Right lung (tissue), 5 donors: Measurements from ENCODE around the gene SP100. TPM values are rescaled to one million over a fixed set of nuclear protein-coding genes. Genes with fewer than 3 reads are reported as not detected.

Experiments used
- DNase-seq, 2 donors: peaks; one replicate each; pipeline ENCODE4 v3.0.0-alpha.2; 2013
- polyA plus RNA-seq, 5 donors: library from polyadenylated mRNA; unstranded; fragments of 120-200 nt; gene quantifications; one replicate each; pipeline versions ENCODE4 v1.2.1 to v1.2.3, GENCODE V29; 2013; ENCODE audit warnings: inconsistent platforms in 1 of 5, low replicate concordance in 1 of 5; ENCODE audit not compliant: insufficient read length in 5 of 5, insufficient read depth in 1 of 5

The SP100 gene
- polyA plus RNA-seq, 5 donors = 44.0 to 75.2 (median 68.4) TPM

DNA sequence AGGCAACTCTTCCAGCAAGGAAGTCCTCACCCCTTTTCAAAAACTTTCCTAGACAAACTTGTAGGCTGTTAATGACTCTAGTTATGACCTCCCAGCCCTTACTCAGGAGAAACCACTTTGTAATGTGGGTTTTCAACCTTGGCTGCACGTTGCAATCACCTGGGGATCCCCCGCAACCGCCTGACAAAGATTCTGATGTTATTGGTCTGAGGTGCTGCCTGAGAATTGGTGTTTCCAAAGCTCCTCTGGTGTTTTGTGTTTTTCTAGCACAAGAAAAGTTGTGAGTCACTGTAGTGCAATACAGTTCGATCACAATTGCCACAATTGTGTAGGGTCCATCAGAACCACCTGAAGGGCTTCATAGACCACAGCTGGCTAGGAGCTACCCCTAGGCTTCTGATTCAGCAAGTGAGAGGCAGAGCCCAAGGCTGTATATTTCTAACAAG is 121.6 kb downstream of the SP100 start:
- no peak for DNase-seq

GRCh38 chr2:230540332-230540731 is 124.3 kb downstream of the SP100 start:
- DNase-seq = no peak

DNA sequence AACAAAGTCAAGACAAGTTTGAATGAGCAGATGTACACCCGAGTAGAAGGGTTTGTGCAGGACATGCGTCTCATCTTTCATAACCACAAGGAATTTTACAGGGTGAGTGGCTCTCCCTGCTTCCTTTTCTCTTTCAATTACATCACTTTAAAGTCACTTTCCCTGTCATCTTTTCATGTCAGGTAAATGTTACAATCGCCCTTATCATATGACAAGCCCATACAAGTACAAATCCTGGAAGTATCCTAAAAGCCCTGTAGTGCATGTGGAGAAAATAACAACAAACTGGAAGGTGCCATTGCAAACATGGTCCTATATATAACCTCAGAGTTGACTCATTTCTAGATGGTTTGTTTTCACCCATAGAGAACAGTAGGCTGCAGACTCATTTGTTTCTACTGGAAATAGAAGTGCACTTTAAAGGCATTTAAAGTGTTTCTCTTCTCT is 126.0 kb downstream of the SP100 start:
- no peak for DNase-seq

DNA sequence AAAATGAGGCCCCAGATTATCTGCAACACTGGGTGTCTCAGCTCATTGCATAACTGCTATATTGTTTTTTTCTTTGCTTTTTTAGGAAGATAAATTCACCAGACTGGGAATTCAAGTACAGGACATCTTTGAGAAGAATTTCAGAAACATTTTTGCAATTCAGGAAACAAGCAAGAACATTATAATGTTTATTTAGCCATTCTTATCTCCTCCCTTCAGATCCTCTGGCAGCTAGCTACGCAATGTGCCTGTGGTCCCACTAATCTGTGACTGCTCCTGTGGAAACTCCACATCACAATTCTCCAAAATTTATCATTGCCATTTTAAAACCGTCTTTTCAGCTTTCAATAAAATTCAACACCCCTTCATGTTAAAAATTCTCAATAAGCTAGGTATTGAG is 126.8 kb downstream of the SP100 start:
- DNase-seq = no peak

- no peak for DNase-seq
Observed at GRCh38 chr2:230552181-230552580, 136.2 kb downstream of the SP100 start.

GRCh38 chr2:230557065-230557464 is 141.1 kb downstream of the SP100 start:
- DNase-seq = no peak

DNA sequence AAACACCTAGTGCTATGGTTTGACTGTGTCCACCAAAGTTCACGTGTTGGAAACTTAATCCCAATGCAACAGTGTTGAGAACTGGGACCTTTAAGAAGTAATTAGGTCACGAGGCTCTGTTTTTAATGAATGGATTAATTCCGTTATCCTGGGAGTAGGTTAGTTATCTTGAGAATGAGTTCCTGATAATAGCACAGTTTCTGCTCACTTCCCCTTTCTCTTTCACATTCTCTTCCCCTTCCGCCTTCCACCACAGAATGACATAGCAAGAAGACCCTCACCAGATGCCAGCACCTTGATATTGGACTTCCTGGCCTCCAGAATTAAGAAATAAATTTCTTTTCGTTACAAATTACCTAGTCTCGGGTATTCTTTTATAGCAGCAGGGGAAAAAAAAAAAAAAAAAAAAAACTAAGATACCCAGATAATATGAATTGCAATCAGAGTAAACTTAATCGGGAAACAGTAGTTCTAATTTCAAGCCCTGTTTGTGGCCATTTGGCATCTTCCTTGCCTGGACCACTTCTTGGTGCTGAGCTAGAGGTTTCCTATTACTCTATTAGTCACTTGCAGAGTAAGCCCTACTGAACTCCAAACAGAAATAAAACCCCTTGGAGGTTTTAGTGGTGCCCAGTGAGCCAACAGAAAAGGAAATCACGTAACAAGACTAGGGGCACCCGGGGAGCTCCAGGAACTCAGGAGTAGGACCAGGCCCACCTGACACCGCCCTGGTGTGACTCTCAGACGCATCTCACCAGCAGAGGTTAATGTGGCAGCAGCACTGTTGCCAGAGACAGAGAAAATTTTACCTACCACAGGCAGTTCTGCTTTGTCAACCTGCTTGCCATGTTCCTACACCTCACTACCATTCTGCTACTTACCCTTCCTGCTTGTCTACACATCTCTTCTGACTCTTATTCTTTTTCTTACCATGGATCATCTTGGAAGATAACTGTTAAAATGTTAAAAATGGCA is 149.1 kb downstream of the SP100 start:
- DNase-seq = no peak

GRCh38 chr2:230569298-230569697 is 153.3 kb downstream of the SP100 start:
- no peak for DNase-seq

DNA sequence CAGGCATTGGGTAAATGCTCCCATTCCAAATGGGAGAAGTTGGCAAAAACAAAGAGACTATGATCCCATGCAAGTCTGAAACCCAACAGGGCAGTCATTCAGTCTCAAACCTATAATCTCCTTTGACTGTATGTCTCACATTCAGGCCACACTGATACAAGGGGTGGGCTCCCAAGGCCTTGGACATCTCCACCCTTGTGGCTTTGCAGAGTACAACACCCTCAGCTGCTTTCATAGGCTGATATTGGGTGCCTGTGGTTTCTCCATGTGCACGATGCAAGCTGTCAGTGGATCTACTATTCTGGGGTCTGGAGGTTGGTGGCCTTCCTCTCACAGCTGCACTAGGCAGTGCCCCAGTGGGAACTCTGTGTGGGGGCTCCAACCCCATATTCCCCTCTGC is 155.0 kb downstream of the SP100 start:
- DNase-seq = no peak

DNA sequence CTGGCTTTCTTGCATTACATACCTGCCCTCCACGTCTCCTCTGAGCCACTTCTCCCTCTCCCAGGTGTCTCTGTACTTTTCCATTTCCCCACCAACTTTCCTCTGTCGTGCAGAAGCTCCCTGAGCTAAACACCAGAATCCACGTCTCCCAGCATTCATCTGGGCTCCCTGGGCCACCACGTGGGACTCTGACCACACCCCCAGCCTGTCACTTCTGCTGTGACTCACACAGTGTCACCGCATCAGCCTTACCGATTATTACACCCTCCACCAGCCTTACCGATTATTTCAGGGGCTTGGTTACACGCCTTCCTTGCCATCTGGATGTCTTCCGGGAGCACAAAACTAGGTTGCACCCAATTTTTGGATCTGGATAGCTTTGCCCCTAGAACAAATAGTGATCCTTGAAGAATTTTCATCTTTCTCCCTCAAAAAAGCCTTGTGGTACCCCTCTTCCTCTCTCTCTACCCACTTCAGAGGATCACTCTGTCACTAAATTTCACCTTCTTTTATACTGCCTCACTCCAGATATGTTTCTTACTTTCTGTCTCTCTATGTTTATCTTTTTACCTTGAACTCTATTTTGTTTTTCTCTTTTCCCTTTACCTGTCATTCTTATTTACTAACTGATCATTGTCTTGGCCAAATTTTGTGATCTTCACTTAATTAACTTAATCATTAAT is 159.8 kb downstream of the SP100 start:
- DNase-seq = no peak

- no peak for DNase-seq
Observed at GRCh38 chr2:230577114-230577513, 161.1 kb downstream of the SP100 start.

DNA sequence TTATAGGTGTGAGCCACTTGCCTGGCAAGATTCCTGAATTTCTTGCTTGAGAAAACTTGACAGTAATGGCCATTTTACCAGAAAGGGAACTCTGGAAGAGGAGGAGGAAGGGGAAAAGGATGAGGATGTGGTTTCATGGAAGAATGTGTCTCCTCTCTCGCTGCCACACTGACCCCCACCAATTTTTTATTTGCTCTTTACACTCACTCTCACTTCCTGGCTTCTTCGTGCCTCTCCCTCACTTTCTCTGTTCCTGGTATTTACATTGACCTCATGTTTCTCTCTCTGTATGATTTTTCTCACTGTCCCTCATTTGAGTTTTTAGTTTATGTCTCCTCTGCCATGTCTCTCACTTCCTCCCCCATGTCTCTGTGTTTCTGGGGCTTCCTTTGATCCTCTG is 162.1 kb downstream of the SP100 start:
- DNase-seq = no peak

- no peak for DNase-seq
Observed at GRCh38 chr2:230582851-230583283, 166.9 kb downstream of the SP100 start.

GRCh38 chr2:230583581-230583980 is 167.6 kb downstream of the SP100 start:
- DNase-seq = no peak

- no peak for DNase-seq
Observed at GRCh38 chr2:230586328-230586982, 170.5 kb downstream of the SP100 start.

DNA sequence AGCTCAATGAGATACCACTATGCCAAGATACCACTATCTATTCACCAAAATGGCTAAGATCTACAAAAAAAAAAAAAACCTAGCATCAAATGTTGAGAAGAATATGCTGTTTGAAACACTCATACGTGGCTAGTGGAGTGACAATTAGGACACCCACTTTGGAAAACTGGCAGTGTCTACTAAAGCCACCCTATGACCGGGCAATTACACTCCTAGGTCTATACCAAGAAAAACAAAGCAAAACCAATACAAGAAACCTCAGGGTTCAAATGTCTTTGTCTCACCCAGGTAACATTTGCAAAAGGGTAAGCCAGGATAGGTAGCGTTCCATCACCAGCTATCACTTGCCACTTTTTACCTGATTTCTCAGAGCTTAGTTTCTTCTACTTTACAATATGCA is 173.0 kb downstream of the SP100 start:
- no peak for DNase-seq

- DNase-seq = no peak
Observed at GRCh38 chr2:230589497-230590015, 173.6 kb downstream of the SP100 start.

GRCh38 chr2:230590333-230590732 is 174.3 kb downstream of the SP100 start:
- DNase-seq = no peak

DNA sequence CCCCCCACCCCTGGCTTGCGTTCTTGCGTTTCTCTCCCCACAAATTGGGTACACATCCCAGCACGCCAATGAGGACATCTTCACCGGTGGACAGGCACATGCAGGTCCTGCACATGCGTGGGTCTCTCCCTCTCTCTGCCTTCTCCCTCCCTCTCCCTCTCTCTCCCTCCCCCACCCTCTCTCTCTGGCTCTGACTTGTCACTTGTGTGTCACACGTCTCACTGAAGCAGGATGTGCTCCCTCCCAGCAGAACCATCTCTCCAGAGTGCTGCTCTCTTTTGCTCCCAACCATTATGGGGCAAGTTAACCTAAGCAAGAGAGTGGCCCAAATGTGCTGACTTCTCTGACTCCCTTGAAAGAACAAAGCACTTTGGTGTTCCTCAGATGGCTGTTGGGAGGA is 175.8 kb downstream of the SP100 start:
- DNase-seq = no peak

- DNase-seq = no peak
Observed at GRCh38 chr2:230592775-230593174, 176.8 kb downstream of the SP100 start.
